Dendritic cell treated with granulocyte-macrophage colony-stimulating factor and Interleukin-4, amounts not matched to agents 40 ng/mL and 50 ng/mL, for 4 days (primary cell): ENCODE data around the gene LRRC72.
"Not testable (repeated sequence)": the region's sequence is repeated elsewhere in the genome, so short reads cannot be mapped to it uniquely, and the experiment has no call there.

ENCODE experiments used
- H3K27ac Mint-ChIP-seq: one replicate; pipeline ENCODE4 v1.8.0; 2022; ENCODE audit warnings: mild to moderate bottlenecking, mixed read lengths
- H3K27me3 Mint-ChIP-seq: one replicate; pipeline ENCODE4 v1.8.0; 2022; ENCODE audit warnings: mild to moderate bottlenecking, mixed read lengths
- H3K36me3 Mint-ChIP-seq: one replicate; pipeline ENCODE4 v1.8.0; 2022; ENCODE audit warnings: low read depth, mixed read lengths
- H3K4me1 Mint-ChIP-seq: one replicate; pipeline ENCODE4 v1.8.0; 2022; ENCODE audit warnings: low read depth, mixed read lengths
- H3K4me3 Mint-ChIP-seq: one replicate; pipeline ENCODE4 v1.8.0; 2022; ENCODE audit warnings: mild to moderate bottlenecking, moderate library complexity, mixed read lengths
- H3K9me3 Mint-ChIP-seq: one replicate; pipeline ENCODE4 v1.8.0; 2022; ENCODE audit warnings: mixed read lengths
- intact Hi-C: fragments of 100-400 bp; cut with micrococcal nuclease; formaldehyde crosslinking; loops from one replicate; pipeline ENCODE4 v1.15.0; 2022

The LRRC72 gene

GRCh38 chr7:16526742-16527540 lies at the start of gene LRRC72:
Gene LRRC72 (plus strand): TSS chr7:16526825. CDS start chr7:16526953, 128 bp downstream.
- H3K4me1 Mint-ChIP-seq: no peaks in the 10 kb centered on the region
- intact Hi-C loops: no loop called here
- H3K27ac Mint-ChIP-seq: no peak within 1 kb of the TSS
- no peaks in the 10 kb centered on the region for H3K9me3 Mint-ChIP-seq
- H3K27me3 Mint-ChIP-seq: peaks cover 1% of the 10 kb centered on the region
- H3K36me3 Mint-ChIP-seq: no peaks in the 10 kb centered on the region
- no peak within 1 kb of the TSS for H3K4me3 Mint-ChIP-seq

- Mint-ChIP-seq H3K36me3 (no peaks in the 10 kb centered on the region), H3K27ac (no peak overlapping the region), H3K4me3 (no peak overlapping the region), H3K9me3 (no peaks in the 10 kb centered on the region), H3K4me1 (no peaks in the 10 kb centered on the region), H3K27me3 (no peaks in the 10 kb centered on the region)
- intact Hi-C loops: no loop called here
These were observed 47.5 kb upstream of the LRRC72 start for GRCh38 chr7:16479161-16479560.

GRCh38 chr7:16479591-16479990 lies 47.0 kb upstream of the LRRC72 start:
- no peak overlapping the region for H3K4me3 Mint-ChIP-seq

GRCh38 chr7:16484453-16485158 lies 42.0 kb upstream of the LRRC72 start:
- no peak overlapping the region for H3K4me3 Mint-ChIP-seq
- H3K27ac Mint-ChIP-seq: no peak overlapping the region
- H3K36me3 Mint-ChIP-seq: no peaks in the 10 kb centered on the region
- H3K4me1 Mint-ChIP-seq: no peaks in the 10 kb centered on the region
- no peaks in the 10 kb centered on the region for H3K9me3 Mint-ChIP-seq
- H3K27me3 Mint-ChIP-seq: no peaks in the 10 kb centered on the region
- intact Hi-C loops: no loop called here

More at GRCh38 chr7:16479591-16479990, 47.0 kb upstream of the LRRC72 start:
- Mint-ChIP-seq H3K36me3 (no peaks in the 10 kb centered on the region), H3K27ac (no peak overlapping the region), H3K4me1 (no peaks in the 10 kb centered on the region), H3K27me3 (no peaks in the 10 kb centered on the region), H3K9me3 (no peaks in the 10 kb centered on the region)
- intact Hi-C loops: no loop called here

- Mint-ChIP-seq H3K4me1 (no peaks in the 10 kb centered on the region), H3K27ac (no peak overlapping the region), H3K4me3 (no peak overlapping the region), H3K36me3 (no peaks in the 10 kb centered on the region), H3K9me3 (no peaks in the 10 kb centered on the region), H3K27me3 (no peaks in the 10 kb centered on the region)
- intact Hi-C loops: no loop called here
These were observed 35.5 kb upstream of the LRRC72 start for GRCh38 chr7:16491148-16491547.

GRCh38 chr7:16492513-16493062 lies 34.0 kb upstream of the LRRC72 start:
- intact Hi-C loops: no loop called here
- H3K9me3 Mint-ChIP-seq: no peaks in the 10 kb centered on the region
- no peak overlapping the region for H3K27ac Mint-ChIP-seq
- no peaks in the 10 kb centered on the region for H3K27me3 Mint-ChIP-seq
- H3K36me3 Mint-ChIP-seq: no peaks in the 10 kb centered on the region
- no peak overlapping the region for H3K4me3 Mint-ChIP-seq
- H3K4me1 Mint-ChIP-seq: no peaks in the 10 kb centered on the region

- H3K4me1 Mint-ChIP-seq: no peaks in the 10 kb centered on the region
- H3K4me3 Mint-ChIP-seq: no peak overlapping the region
- intact Hi-C loops: no loop called here
- H3K36me3 Mint-ChIP-seq: no peaks in the 10 kb centered on the region
- no peaks in the 10 kb centered on the region for H3K27me3 Mint-ChIP-seq
- no peaks in the 10 kb centered on the region for H3K9me3 Mint-ChIP-seq
- H3K27ac Mint-ChIP-seq: no peak overlapping the region
These were observed 33.4 kb upstream of the LRRC72 start for GRCh38 chr7:16493266-16493665.

- no peak overlapping the region for H3K27ac Mint-ChIP-seq
- no peaks in the 10 kb centered on the region for H3K9me3 Mint-ChIP-seq
- H3K36me3 Mint-ChIP-seq: no peaks in the 10 kb centered on the region
- no peak overlapping the region for H3K4me3 Mint-ChIP-seq
- intact Hi-C loops: no loop called here
- H3K27me3 Mint-ChIP-seq: no peaks in the 10 kb centered on the region
- H3K4me1 Mint-ChIP-seq: no peaks in the 10 kb centered on the region
These were observed 32.1 kb upstream of the LRRC72 start for GRCh38 chr7:16494551-16494950.

- no peaks in the 10 kb centered on the region for H3K4me1 Mint-ChIP-seq
- intact Hi-C loops: no loop called here
- H3K27me3 Mint-ChIP-seq: no peaks in the 10 kb centered on the region
- H3K9me3 Mint-ChIP-seq: no peaks in the 10 kb centered on the region
- H3K27ac Mint-ChIP-seq: no peak overlapping the region
- no peak overlapping the region for H3K4me3 Mint-ChIP-seq
- no peaks in the 10 kb centered on the region for H3K36me3 Mint-ChIP-seq
These were observed 31.5 kb upstream of the LRRC72 start for GRCh38 chr7:16494955-16495719.

- Mint-ChIP-seq H3K9me3 (no peaks in the 10 kb centered on the region), H3K27ac (no peak overlapping the region), H3K4me1 (no peaks in the 10 kb centered on the region), H3K27me3 (no peaks in the 10 kb centered on the region), H3K4me3 (no peak overlapping the region), H3K36me3 (no peaks in the 10 kb centered on the region)
- intact Hi-C loops: no loop called here
These were observed 28.5 kb upstream of the LRRC72 start for GRCh38 chr7:16498122-16498521.

GRCh38 chr7:16502303-16502702 lies 24.3 kb upstream of the LRRC72 start:
- intact Hi-C loops: no loop called here
- Mint-ChIP-seq H3K27me3 (no peaks in the 10 kb centered on the region), H3K4me3 (no peak overlapping the region), H3K4me1 (no peaks in the 10 kb centered on the region), H3K27ac (no peak overlapping the region), H3K36me3 (no peaks in the 10 kb centered on the region), H3K9me3 (no peaks in the 10 kb centered on the region)

- H3K36me3 Mint-ChIP-seq: no peaks in the 10 kb centered on the region
- intact Hi-C loops: no loop called here
- H3K9me3 Mint-ChIP-seq: no peaks in the 10 kb centered on the region
- H3K27me3 Mint-ChIP-seq: no peaks in the 10 kb centered on the region
- no peaks in the 10 kb centered on the region for H3K4me1 Mint-ChIP-seq
- H3K27ac Mint-ChIP-seq: no peak overlapping the region
- H3K4me3 Mint-ChIP-seq: no peak overlapping the region
These were observed 22.6 kb upstream of the LRRC72 start for GRCh38 chr7:16504019-16504418.

- intact Hi-C loops, H3K36me3 Mint-ChIP-seq: not testable (repeated sequence)
These were observed 20.2 kb upstream of the LRRC72 start for GRCh38 chr7:16506422-16506821.

GRCh38 chr7:16509829-16510228 lies 16.8 kb upstream of the LRRC72 start:
- intact Hi-C loops: no loop called here
- Mint-ChIP-seq H3K9me3 (no peaks in the 10 kb centered on the region), H3K4me3 (no peak overlapping the region), H3K27me3 (no peaks in the 10 kb centered on the region), H3K4me1 (no peaks in the 10 kb centered on the region), H3K36me3 (no peaks in the 10 kb centered on the region), H3K27ac (no peak overlapping the region)

More at GRCh38 chr7:16506422-16506821, 20.2 kb upstream of the LRRC72 start:
- H3K4me3 Mint-ChIP-seq, H3K27me3 Mint-ChIP-seq, H3K9me3 Mint-ChIP-seq, H3K27ac Mint-ChIP-seq, H3K4me1 Mint-ChIP-seq: not testable (repeated sequence)
